NT2/D1 (cell line): ENCODE results near the gene NOS1.

Source experiments
- DNase-seq: peaks from one replicate; pipeline ENCODE4 v3.0.0-alpha.2; 2011; ENCODE audit warnings: low read depth, low spot score
- H3K27me3 ChIP-seq: 2 replicates; pipeline ENCODE4 v1.6.0; 2011; ENCODE audit warnings: mild to moderate bottlenecking; ENCODE audit not compliant: insufficient read length, insufficient read depth
- H3K36me3 ChIP-seq: 2 replicates; pipeline ENCODE4 v1.6.1; 2011; ENCODE audit warnings: mild to moderate bottlenecking, low read length, mixed read lengths; ENCODE audit not compliant: insufficient read depth, insufficient read length
- H3K4me1 ChIP-seq: 2 replicates; pipeline ENCODE4 v1.5.1; 2011; ENCODE audit not compliant: insufficient read depth, insufficient read length
- H3K4me3 ChIP-seq: 2 replicates; pipeline ENCODE4 v1.5.1; 2011; ENCODE audit warnings: low read depth; ENCODE audit not compliant: insufficient read length
- H3K9ac ChIP-seq: 2 replicates; pipeline ENCODE4 v1.6.0; 2011; ENCODE audit warnings: low read depth; ENCODE audit not compliant: insufficient read length
- H3K9me3 ChIP-seq: 2 replicates; pipeline ENCODE4 v1.5.1; 2011; ENCODE audit warnings: mild to moderate bottlenecking, low read length; ENCODE audit not compliant: insufficient read depth
- SUZ12 ChIP-seq: IDR thresholded peaks from 2 replicates; pipeline ENCODE4 v1.6.1; 2011; ENCODE audit not compliant: insufficient read length, insufficient read depth; ENCODE audit errors: extremely low read depth
- YY1 ChIP-seq: IDR thresholded peaks from 2 replicates; pipeline ENCODE4 v1.6.1; 2011; ENCODE audit not compliant: insufficient read length, insufficient read depth
- ZNF274 ChIP-seq: IDR thresholded peaks from 2 replicates; pipeline ENCODE4 v1.6.1; 2011; ENCODE audit warnings: mild to moderate bottlenecking, low read depth, low read length

NOS1 gene

DNA sequence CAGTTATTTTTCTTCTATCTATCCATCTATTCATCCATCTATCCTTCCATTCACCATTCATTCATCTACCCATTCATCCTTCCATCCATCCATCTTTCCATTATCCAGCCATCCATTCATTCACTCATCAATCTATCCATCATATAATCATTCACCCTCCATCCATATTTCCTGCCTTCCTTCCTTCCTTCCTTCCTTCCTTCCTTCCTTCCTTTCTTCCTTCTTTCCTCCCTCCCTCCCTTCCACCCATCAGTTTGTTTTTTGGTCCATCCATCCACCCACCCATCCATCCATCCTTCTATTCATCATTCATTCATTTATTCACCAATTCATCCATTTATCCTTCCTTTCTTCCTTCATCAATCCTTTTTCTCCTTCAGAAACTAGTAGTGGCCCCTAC is 34.3 kb upstream of the NOS1 start:
- no peak overlapping the region for H3K4me3 ChIP-seq
- no peaks in the 10 kb centered on the region for H3K4me1 ChIP-seq
- no peak for DNase-seq
- H3K36me3 ChIP-seq: no peaks in the 10 kb centered on the region
- H3K9me3 ChIP-seq: peaks cover 4% of the 10 kb centered on the region; the same call in 1 of the 2 replicates
- no peaks in the 10 kb centered on the region for H3K27me3 ChIP-seq
- H3K9ac ChIP-seq: no peak overlapping the region
- no peak for TF ChIP-seq SUZ12
- no peak for TF ChIP-seq ZNF274
- no peak for TF ChIP-seq YY1

DNA sequence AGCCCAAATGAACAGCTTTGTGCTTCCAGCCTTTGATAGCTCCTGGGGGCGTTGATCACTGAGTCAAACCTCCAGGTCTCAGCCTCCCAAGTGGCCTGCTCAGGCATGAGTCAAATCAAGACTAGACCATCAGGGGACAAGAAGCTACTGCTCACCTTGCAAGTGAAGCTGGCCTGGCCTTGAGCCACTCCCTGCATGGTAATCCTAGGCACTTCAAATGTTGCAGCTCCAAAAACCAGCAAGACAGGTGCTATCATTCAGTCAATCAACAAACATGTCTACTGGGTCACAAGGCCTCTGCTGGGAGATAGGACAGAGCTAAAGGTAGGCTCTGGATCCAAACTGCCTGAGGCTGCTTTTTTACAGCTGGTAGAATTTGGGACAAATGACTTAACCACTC is 33.1 kb upstream of the NOS1 start:
- Histone ChIP-seq H3K36me3 (no peaks in the 10 kb centered on the region), H3K4me1 (no peaks in the 10 kb centered on the region), H3K9ac (no peak overlapping the region), H3K4me3 (no peak overlapping the region), H3K9me3 (peaks cover 4% of the 10 kb centered on the region; the same call in 1 of the 2 replicates), H3K27me3 (no peaks in the 10 kb centered on the region)
- no peak for TF ChIP-seq ZNF274
- no peak for TF ChIP-seq YY1
- TF ChIP-seq SUZ12: no peak
- DNase-seq: no peak

DNA sequence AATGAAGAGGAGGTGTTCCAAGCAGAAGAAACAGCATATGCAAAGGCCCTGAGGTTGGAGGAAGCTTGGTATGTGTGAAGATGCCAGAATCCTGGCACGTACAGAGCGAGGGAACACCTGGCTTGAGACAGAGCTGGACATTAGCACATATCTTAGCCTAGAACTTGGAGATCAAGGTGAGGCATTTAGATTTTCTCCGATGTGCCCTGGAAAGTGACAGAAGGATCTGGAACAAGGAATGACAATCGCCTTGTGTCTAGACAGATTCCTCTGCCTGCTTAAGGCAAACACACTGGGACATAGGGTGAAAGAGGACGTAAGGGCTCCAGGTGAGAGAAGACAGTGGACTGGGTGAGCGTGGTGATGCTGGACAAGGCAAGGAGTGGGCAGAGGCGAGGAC is 32.2 kb upstream of the NOS1 start:
- no peak overlapping the region for H3K4me3 ChIP-seq
- TF ChIP-seq YY1: no peak
- no peak for TF ChIP-seq ZNF274
- no peak for TF ChIP-seq SUZ12
- no peaks in the 10 kb centered on the region for H3K36me3 ChIP-seq
- peaks cover 3% of the 10 kb centered on the region for H3K4me1 ChIP-seq
- no peak for DNase-seq
- H3K9me3 ChIP-seq: no peaks in the 10 kb centered on the region
- H3K27me3 ChIP-seq: no peaks in the 10 kb centered on the region
- no peak overlapping the region for H3K9ac ChIP-seq

DNA sequence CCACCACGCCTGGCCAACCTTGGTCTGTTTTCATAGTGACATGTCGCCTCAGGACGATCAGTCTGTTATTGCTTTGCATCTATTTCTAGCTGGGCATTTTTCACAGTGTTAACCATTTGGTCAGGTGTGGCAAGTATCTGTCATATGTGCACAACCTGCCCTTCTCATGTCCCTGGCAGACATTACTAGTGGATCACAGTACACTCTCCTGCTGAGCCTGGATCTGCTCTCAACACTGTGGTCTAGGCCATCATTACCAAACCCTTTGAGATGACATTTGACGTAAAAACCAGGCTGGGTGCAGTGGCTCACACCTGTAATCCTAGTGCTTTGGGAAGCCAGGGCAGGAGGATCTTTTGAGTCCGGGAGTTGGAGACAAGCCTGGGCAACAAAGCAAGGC is 29.4 kb upstream of the NOS1 start:
- TF ChIP-seq ZNF274 (no peak), SUZ12 (no peak), YY1 (no peak)
- Histone ChIP-seq H3K9ac (no peak overlapping the region), H3K9me3 (no peaks in the 10 kb centered on the region), H3K4me1 (peaks cover 4% of the 10 kb centered on the region), H3K4me3 (no peak overlapping the region), H3K36me3 (no peaks in the 10 kb centered on the region), H3K27me3 (no peaks in the 10 kb centered on the region)
- DNase-seq: no peak

DNA sequence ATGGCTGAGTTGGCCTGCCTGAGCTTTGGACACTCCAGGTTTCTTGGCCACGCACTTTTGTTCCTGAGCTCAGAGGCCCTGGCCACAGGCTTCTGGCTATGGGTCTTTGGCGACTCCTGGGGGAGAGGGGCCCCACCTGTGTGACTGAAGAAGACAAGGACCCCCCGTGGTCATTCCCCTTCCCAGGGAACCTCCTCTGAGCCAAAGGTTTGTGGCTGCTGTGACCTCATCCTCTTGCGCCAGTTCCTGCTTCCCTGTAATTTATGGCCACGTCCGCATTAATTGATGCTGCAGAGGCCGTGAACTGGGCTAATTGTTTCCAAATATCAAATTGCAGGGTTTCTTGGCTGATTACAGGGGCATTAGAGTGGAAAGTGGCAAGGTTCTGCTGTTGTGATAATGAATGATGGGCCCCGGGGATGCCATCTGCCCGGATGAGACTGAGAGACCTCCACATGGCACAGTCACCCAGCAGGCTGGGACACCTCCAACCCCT is 27.6 kb upstream of the NOS1 start:
- H3K9ac ChIP-seq: no peak overlapping the region
- H3K27me3 ChIP-seq: no peaks in the 10 kb centered on the region
- no peak for DNase-seq
- no peak overlapping the region for H3K4me3 ChIP-seq
- peaks cover 4% of the 10 kb centered on the region for H3K4me1 ChIP-seq
- no peak for TF ChIP-seq SUZ12
- no peak for TF ChIP-seq ZNF274
- no peak for TF ChIP-seq YY1
- H3K9me3 ChIP-seq: no peaks in the 10 kb centered on the region
- no peaks in the 10 kb centered on the region for H3K36me3 ChIP-seq

DNA sequence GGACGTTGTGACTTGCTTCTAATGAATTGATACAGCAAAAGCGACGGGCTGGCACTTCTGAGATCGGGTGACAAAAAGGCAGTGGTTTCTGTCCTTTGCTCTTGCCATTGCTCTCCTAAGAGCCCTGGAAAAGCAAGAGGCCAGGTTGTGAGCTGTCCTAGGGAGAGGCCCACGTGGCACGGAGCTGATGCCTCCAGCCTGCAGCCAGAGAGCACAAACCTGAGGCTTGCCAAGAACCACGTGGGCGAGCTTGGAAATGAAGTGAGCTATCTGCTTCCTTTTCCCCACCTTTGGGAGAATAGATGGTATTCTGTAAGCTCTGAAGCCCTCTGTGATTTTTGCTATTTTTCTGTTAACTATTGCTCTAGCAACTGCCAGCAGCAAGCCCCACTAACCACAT is 26.4 kb upstream of the NOS1 start:
- Histone ChIP-seq H3K9me3 (no peaks in the 10 kb centered on the region), H3K4me3 (no peak overlapping the region), H3K36me3 (no peaks in the 10 kb centered on the region), H3K9ac (no peak overlapping the region), H3K27me3 (no peaks in the 10 kb centered on the region), H3K4me1 (peaks cover 4% of the 10 kb centered on the region)
- no peak for DNase-seq
- TF ChIP-seq ZNF274: no peak

DNA sequence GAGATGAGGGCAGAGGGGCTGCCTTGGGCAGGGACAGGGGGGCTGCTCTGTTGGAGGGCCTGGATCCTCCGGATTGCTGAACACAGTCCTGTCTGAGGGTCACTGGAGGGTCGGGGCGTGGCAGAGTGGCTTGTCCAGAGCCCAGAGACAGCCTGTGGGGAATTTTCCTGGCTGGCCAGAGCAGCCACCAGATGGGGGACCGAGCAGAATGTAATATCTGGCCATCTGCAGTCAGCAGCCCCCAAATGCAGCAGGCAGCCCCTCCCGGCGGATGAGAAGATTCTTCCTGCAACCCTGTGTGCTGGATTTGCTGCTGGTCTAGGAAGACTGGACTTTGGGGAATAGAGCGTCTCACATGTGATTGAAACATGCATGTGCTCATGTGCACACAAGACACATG is 23.3 kb upstream of the NOS1 start:
- DNase-seq: no peak
- TF ChIP-seq SUZ12 (no peak), YY1 (no peak), ZNF274 (no peak)
- no peaks in the 10 kb centered on the region for H3K36me3 ChIP-seq
- H3K4me3 ChIP-seq: no peak overlapping the region
- H3K9me3 ChIP-seq: no peaks in the 10 kb centered on the region
- H3K9ac ChIP-seq: no peak overlapping the region
- peaks cover 7% of the 10 kb centered on the region for H3K4me1 ChIP-seq
- no peaks in the 10 kb centered on the region for H3K27me3 ChIP-seq

DNA sequence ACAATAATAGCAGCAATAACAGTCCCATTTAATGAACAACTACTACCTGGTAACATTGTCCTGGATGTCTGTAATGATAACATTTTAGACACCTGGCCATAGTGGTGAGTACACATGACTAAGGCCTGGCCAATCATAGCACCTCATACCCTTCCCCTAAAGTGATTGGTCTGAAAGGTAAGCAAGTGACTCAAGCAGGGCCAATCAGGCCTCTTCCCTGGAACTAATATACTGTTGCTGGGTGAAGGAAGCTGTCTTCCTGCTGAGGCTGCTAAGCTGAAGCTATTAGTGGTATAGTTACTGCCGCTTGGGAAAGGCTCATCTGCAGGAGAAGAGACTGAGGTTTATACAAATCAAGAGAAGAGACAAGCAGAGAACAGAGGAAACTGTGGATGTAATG is 18.7 kb upstream of the NOS1 start:
- H3K4me1 ChIP-seq: peaks cover 3% of the 10 kb centered on the region
- H3K9me3 ChIP-seq: peaks cover 15% of the 10 kb centered on the region; the same call in 1 of the 2 replicates
- TF ChIP-seq SUZ12: no peak
- TF ChIP-seq ZNF274: no peak
- no peak for TF ChIP-seq YY1
- no peaks in the 10 kb centered on the region for H3K36me3 ChIP-seq
- no peak overlapping the region for H3K9ac ChIP-seq
- H3K27me3 ChIP-seq: peaks cover 4% of the 10 kb centered on the region
- DNase-seq: no peak
- H3K4me3 ChIP-seq: no peak overlapping the region
